ENCODE measurements around the gene GLMP. TPM values are rescaled to one million over a fixed set of nuclear protein-coding genes. Genes with fewer than 3 reads are reported as not detected.

Gene GLMP
- total RNA-seq, 1 experiment from 2014 or later: 29.2 TPM

GRCh38 chr1:156279837-156280236, 15.6 kb downstream of the GLMP start:
- DNase-seq: no peak
- Histone ChIP-seq H3F3A (ENCODE audit: insufficient read depth, low read depth) (peaks cover 39% of the 10 kb centered on the region; the same call in 1 of the 2 replicates), H2AFZ (no peak overlapping the region), H3K27ac (no peak overlapping the region), H3K4me1 (replicated peaks; ENCODE audit: insufficient read depth) (peaks cover 25% of the 10 kb centered on the region), H4K20me1 (ENCODE audit: insufficient read depth) (peaks cover 19% of the 10 kb centered on the region), H3K9me3 (ENCODE audit: insufficient read depth, low read depth) (no peaks in the 10 kb centered on the region), H3K4me2 (no peak overlapping the region), H3K4me3 (no peak overlapping the region), H3K36me3 (ENCODE audit: low read depth) (peaks cover 20% of the 10 kb centered on the region), H3K27me3 (ENCODE audit: insufficient read depth, low read depth) (no peaks in the 10 kb centered on the region), H3K79me2 (ENCODE audit: low read depth) (peaks cover 65% of the 10 kb centered on the region), H3K9me2 (ENCODE audit: insufficient read depth) (no peaks in the 10 kb centered on the region)
- ChIA-PET POLR2A (ENCODE audit: unreplicated experiment) (no interaction called here), CTCF (no interaction called here)
- TF ChIP-seq EZH2 (IDR thresholded peaks at IDR 0.05; ENCODE audit: low read depth): no peak
- no peak for TF ChIP-seq CTCF (conservative IDR thresholded peaks at IDR 0.05)
- intact Hi-C loops (cut with micrococcal nuclease; ENCODE audit: unreplicated experiment): loop anchor here (5.0 kb wide), 1 partner anchor 303 kb away; the partner anchor contains the start of gene ARHGEF2
- no TSS peak for BruUV-seq (replicated peaks)

- no peak overlapping the region for H3K4me2 ChIP-seq
- POLR2A ChIA-PET (ENCODE audit: unreplicated experiment): no interaction called here
- H3K9me2 ChIP-seq (ENCODE audit: insufficient read depth): no peaks in the 10 kb centered on the region
- peaks cover 27% of the 10 kb centered on the region; the same call in 1 of the 2 replicates for H3F3A ChIP-seq (ENCODE audit: insufficient read depth, low read depth)
- no peak for DNase-seq
- H3K36me3 ChIP-seq (ENCODE audit: low read depth): peaks cover 33% of the 10 kb centered on the region
- no peak overlapping the region for H2AFZ ChIP-seq
- peaks cover 22% of the 10 kb centered on the region for H4K20me1 ChIP-seq (ENCODE audit: insufficient read depth)
- peaks cover 10% of the 10 kb centered on the region for H3K4me1 ChIP-seq (replicated peaks; ENCODE audit: insufficient read depth)
- TF ChIP-seq EZH2 (IDR thresholded peaks at IDR 0.05; ENCODE audit: low read depth): no peak
- no peak for TF ChIP-seq CTCF (conservative IDR thresholded peaks at IDR 0.05)
- no peak overlapping the region for H3K4me3 ChIP-seq
- H3K27ac ChIP-seq: no peak overlapping the region
- H3K79me2 ChIP-seq (ENCODE audit: low read depth): peaks cover 44% of the 10 kb centered on the region
- CTCF ChIA-PET: no interaction called here
- no TSS peak for BruUV-seq (replicated peaks)
- H3K27me3 ChIP-seq (ENCODE audit: insufficient read depth, low read depth): no peaks in the 10 kb centered on the region
- intact Hi-C loops (cut with micrococcal nuclease; ENCODE audit: unreplicated experiment): no loop called here
- H3K9me3 ChIP-seq (ENCODE audit: insufficient read depth, low read depth): no peaks in the 10 kb centered on the region
These were observed 18.5 kb downstream of the GLMP start for GRCh38 chr1:156276966-156277381.

- Histone ChIP-seq H3K79me2 (ENCODE audit: low read depth) (peaks cover 40% of the 10 kb centered on the region), H3K4me3 (no peak overlapping the region), H3K9me2 (ENCODE audit: insufficient read depth) (no peaks in the 10 kb centered on the region), H2AFZ (no peak overlapping the region), H3K27ac (no peak overlapping the region), H3K27me3 (ENCODE audit: insufficient read depth, low read depth) (no peaks in the 10 kb centered on the region), H3K9me3 (ENCODE audit: insufficient read depth, low read depth) (no peaks in the 10 kb centered on the region), H3K4me2 (no peak overlapping the region), H4K20me1 (ENCODE audit: insufficient read depth) (peaks cover 23% of the 10 kb centered on the region), H3K4me1 (replicated peaks; ENCODE audit: insufficient read depth) (peaks cover 9% of the 10 kb centered on the region), H3K36me3 (ENCODE audit: low read depth) (peaks cover 36% of the 10 kb centered on the region), H3F3A (ENCODE audit: insufficient read depth, low read depth) (peaks cover 27% of the 10 kb centered on the region; the same call in 1 of the 2 replicates)
- TF ChIP-seq EZH2 (IDR thresholded peaks at IDR 0.05; ENCODE audit: low read depth): no peak
- no peak for TF ChIP-seq CTCF (conservative IDR thresholded peaks at IDR 0.05)
- CTCF ChIA-PET: no interaction called here
- POLR2A ChIA-PET (ENCODE audit: unreplicated experiment): no interaction called here
- no TSS peak for BruUV-seq (replicated peaks)
- intact Hi-C loops (cut with micrococcal nuclease; ENCODE audit: unreplicated experiment): no loop called here
- DNase-seq: no peak
These were observed 18.9 kb downstream of the GLMP start for GRCh38 chr1:156276532-156276931.
